Measurements from ENCODE around the gene ATMIN.

The ATMIN gene

DNA sequence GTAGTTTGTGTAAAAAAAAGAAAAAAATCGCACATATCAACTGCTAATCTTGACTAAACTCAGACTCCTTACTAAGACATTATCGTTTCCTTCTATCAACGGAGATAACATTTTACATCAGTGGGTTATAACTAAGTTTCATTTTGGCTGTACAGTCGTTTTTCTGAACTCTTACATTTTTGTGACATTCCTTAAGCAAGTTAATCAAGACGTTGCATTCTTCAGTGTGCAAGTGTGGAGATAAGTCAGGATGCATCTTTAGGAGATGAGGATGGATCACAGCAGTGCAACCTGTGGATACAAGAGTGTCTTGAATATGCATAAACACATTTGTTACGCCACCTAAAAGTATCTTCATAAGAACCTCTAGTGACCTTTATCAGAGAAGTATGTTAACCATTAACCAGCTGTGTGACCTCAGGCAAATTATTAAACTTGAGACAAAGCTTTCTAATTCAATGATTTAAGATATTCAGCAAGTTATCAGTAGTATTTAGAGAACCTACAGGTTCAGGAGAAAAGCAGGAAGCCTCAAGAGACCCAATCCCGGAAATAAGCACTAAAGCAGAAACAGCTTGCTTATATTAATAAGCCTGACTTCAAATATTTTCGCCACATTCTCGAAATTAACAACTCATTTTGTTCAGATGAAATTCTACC, 38.4 kb upstream of the ATMIN start:
- Histone ChIP-seq H3K36me3 (ENCODE audit: insufficient read depth, low read length) (peaks cover 10% of the 10 kb centered on the region; the same call in 1 of the 2 replicates), H2AFZ (ENCODE audit: low read length) (no peak overlapping the region), H3F3A (ENCODE audit: low read depth) (no peaks in the 10 kb centered on the region), H3K9ac (ENCODE audit: low read depth, low read length, poor library complexity, severe bottlenecking) (peak overlapping the region; percentile 36), H3K27me3 (ENCODE audit: insufficient read depth, low read length, poor library complexity, severe bottlenecking) (no peaks in the 10 kb centered on the region), H3K4me1 (ENCODE audit: insufficient read depth, low read length, poor library complexity, severe bottlenecking) (peaks cover 35% of the 10 kb centered on the region), H3K9me3 (ENCODE audit: insufficient read depth, low read depth, low read length) (no peaks in the 10 kb centered on the region), H3K79me2 (ENCODE audit: insufficient read depth, low read length) (peaks cover 99% of the 10 kb centered on the region), H3K4me2 (ENCODE audit: low read depth, low read length, poor library complexity, severe bottlenecking) (peak overlapping the region; percentile 72), H4K20me1 (ENCODE audit: insufficient read depth, low read length, poor library complexity, severe bottlenecking) (peaks cover 26% of the 10 kb centered on the region), H3K9me2 (replicated peaks; ENCODE audit: low read depth, low read length) (no peaks in the 10 kb centered on the region), H3K4me3 (ENCODE audit: low read length, poor library complexity, severe bottlenecking) (peak overlapping the region; percentile 58)
- TF ChIP-seq, protein P1, sequence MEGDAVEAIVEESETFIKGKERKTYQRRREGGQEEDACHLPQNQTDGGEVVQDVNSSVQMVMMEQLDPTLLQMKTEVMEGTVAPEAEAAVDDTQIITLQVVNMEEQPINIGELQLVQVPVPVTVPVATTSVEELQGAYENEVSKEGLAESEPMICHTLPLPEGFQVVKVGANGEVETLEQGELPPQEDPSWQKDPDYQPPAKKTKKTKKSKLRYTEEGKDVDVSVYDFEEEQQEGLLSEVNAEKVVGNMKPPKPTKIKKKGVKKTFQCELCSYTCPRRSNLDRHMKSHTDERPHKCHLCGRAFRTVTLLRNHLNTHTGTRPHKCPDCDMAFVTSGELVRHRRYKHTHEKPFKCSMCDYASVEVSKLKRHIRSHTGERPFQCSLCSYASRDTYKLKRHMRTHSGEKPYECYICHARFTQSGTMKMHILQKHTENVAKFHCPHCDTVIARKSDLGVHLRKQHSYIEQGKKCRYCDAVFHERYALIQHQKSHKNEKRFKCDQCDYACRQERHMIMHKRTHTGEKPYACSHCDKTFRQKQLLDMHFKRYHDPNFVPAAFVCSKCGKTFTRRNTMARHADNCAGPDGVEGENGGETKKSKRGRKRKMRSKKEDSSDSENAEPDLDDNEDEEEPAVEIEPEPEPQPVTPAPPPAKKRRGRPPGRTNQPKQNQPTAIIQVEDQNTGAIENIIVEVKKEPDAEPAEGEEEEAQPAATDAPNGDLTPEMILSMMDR (conservative IDR thresholded peaks at IDR 0.05; ENCODE audit: low read length): no peak
- TF ChIP-seq EZH2phosphoT487 (IDR thresholded peaks at IDR 0.05; ENCODE audit: borderline replicate concordance): no peak

DNA sequence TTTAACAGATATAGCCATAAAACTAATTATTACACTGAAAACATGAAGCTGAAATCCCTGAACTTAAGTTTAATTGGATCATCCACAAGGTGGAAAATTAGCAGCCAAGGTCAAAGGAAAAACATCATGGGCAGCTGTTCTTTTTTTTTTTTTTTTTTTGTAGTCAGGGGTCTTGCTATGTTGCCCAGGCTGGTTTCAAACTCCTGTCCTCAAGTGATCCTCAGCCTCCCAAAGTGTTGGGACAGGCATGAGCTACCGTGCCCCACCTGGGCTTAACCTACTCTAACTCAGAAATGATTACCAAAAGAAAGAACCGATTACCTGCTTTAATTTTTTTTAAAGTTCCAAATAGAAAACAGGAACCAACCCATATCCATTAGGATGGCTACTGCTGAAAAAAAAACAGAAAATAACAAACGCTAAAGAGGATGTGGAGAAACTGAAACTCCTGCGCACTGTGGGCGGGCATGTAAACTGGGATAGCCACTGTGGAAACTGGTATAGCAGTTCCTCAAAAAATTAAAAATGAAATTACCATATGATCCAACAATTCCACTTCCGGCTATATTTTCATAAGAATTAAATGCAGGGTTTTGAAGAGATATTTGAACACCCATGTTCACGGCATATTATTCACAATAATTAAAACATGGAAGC, 37.5 kb upstream of the ATMIN start:
- Histone ChIP-seq H3K9me2 (replicated peaks; ENCODE audit: low read depth, low read length) (no peaks in the 10 kb centered on the region), H3K4me1 (ENCODE audit: insufficient read depth, low read length, poor library complexity, severe bottlenecking) (peaks cover 44% of the 10 kb centered on the region), H3K9me3 (ENCODE audit: insufficient read depth, low read depth, low read length) (no peaks in the 10 kb centered on the region), H4K20me1 (ENCODE audit: insufficient read depth, low read length, poor library complexity, severe bottlenecking) (peaks cover 34% of the 10 kb centered on the region), H3K36me3 (ENCODE audit: insufficient read depth, low read length) (peaks cover 10% of the 10 kb centered on the region; the same call in 1 of the 2 replicates), H3F3A (ENCODE audit: low read depth) (no peaks in the 10 kb centered on the region), H3K4me2 (ENCODE audit: low read depth, low read length, poor library complexity, severe bottlenecking) (peak overlapping the region; percentile 72), H3K9ac (ENCODE audit: low read depth, low read length, poor library complexity, severe bottlenecking) (peak overlapping the region; percentile 36), H3K4me3 (ENCODE audit: low read length, poor library complexity, severe bottlenecking) (peak overlapping the region; percentile 58), H3K79me2 (ENCODE audit: insufficient read depth, low read length) (peaks cover 99% of the 10 kb centered on the region), H3K27me3 (ENCODE audit: insufficient read depth, low read length, poor library complexity, severe bottlenecking) (no peaks in the 10 kb centered on the region), H2AFZ (ENCODE audit: low read length) (no peak overlapping the region)
- TF ChIP-seq, protein P1 (conservative IDR thresholded peaks at IDR 0.05; ENCODE audit: low read length): no peak
- no peak for TF ChIP-seq EZH2phosphoT487 (IDR thresholded peaks at IDR 0.05; ENCODE audit: borderline replicate concordance)

DNA sequence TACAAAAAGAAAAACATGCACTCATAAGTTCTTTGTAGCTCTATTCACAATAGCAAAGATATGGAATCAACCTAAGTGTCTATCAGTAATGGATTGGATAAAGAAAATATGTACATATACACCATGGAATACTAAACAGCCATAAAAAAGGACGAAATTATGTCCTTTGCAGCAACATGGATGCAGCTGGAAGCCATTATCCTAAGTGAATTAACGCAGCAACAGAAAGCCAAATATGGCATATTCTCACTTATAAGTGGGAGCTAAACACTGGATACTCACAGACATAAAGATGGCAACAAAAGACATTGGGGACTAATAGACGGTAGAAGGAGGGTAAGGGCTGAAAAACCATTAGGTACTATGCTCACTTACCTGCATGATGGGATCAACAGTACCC, 34.8 kb upstream of the ATMIN start:
- Histone ChIP-seq H3K9ac (ENCODE audit: low read depth, low read length, poor library complexity, severe bottlenecking) (no peak overlapping the region), H3K4me3 (ENCODE audit: low read length, poor library complexity, severe bottlenecking) (no peak overlapping the region), H4K20me1 (ENCODE audit: insufficient read depth, low read length, poor library complexity, severe bottlenecking) (peaks cover 54% of the 10 kb centered on the region), H3F3A (ENCODE audit: low read depth) (no peaks in the 10 kb centered on the region), H3K27me3 (ENCODE audit: insufficient read depth, low read length, poor library complexity, severe bottlenecking) (no peaks in the 10 kb centered on the region), H2AFZ (ENCODE audit: low read length) (no peak overlapping the region), H3K36me3 (ENCODE audit: insufficient read depth, low read length) (0 out of 2 replicates have a peak, but pooled peaks cover 3% of the 10 kb centered on the region), H3K9me2 (replicated peaks; ENCODE audit: low read depth, low read length) (no peaks in the 10 kb centered on the region), H3K79me2 (ENCODE audit: insufficient read depth, low read length) (peaks cover 99% of the 10 kb centered on the region), H3K9me3 (ENCODE audit: insufficient read depth, low read depth, low read length) (no peaks in the 10 kb centered on the region), H3K4me2 (ENCODE audit: low read depth, low read length, poor library complexity, severe bottlenecking) (peak overlapping the region; percentile 96), H3K4me1 (ENCODE audit: insufficient read depth, low read length, poor library complexity, severe bottlenecking) (peaks cover 68% of the 10 kb centered on the region)
- TF ChIP-seq, protein P1 (conservative IDR thresholded peaks at IDR 0.05; ENCODE audit: low read length): no peak
- TF ChIP-seq EZH2phosphoT487 (IDR thresholded peaks at IDR 0.05; ENCODE audit: borderline replicate concordance): no peak
